ENCODE data around the gene ATG16L1. TPM values are rescaled to one million over a fixed set of nuclear protein-coding genes. Genes with fewer than 3 reads are reported as not detected.

The ATG16L1 gene
- total RNA-seq = 100 to 1,000 TPM; 106 to 142 (median 117) TPM
- total RNA-seq (2013) = 61.8 TPM

DNA sequence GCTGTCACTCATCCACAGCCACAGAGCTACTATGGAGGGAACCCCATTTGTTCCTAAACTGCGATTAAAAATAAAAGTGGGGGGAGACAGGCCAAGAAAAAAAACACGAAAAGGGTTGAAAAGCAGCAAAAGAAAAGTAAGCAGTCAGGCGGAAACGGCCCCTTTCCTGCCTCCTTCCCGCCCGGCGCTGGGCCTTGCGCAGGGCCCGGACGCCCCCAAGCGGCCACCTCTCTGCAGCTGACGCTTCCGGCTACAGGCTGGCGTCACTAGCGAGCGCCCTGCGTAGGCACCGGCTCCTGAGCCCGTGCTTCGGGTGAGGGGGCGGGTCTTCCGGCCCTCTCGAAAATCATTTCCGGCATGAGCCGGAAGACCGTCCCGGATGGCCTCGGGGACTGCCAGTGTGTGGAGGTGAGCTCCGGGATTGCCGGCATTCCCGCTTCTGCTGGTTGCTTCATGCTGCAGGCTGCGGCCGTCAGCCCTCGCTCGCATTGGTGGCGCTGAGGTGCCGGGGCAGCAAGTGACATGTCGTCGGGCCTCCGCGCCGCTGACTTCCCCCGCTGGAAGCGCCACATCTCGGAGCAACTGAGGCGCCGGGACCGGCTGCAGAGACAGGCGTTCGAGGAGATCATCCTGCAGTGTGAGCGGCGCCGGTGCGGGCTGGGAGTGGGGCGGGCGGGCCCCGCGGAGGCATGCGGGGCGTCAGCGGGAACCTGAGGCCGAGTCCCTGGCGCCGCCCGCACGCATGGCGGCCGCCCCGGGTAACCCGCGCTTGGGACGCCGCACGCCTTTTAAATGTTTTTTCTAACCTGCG lies at the start of gene ATG16L1:
ATG16L1 (plus strand) TSS at position 368 of the 811 bp plus-strand sequence; CDS start at position 523, 155 bp downstream.
- DNase-seq (peak; percentile 94 to 98), ATAC-seq (peak; percentile 97 to 100 (median 98))
- Mint-ChIP-seq H3K4me1 (peaks cover 45 to 56% of the 10 kb centered on the region in 2 donors), H3K27me3 (ENCODE audit: low read depth in 2 of 2) (no peaks in the 10 kb centered on the region), H3K36me3 (no peaks in the 10 kb centered on the region), H3K4me3 (peak within 1 kb of the TSS; percentile 96), H3K27ac (peak within 1 kb of the TSS; percentile 93 to 94), H3K9me3 (no peaks in the 10 kb centered on the region)
- TF ChIP-seq, protein P1, sequence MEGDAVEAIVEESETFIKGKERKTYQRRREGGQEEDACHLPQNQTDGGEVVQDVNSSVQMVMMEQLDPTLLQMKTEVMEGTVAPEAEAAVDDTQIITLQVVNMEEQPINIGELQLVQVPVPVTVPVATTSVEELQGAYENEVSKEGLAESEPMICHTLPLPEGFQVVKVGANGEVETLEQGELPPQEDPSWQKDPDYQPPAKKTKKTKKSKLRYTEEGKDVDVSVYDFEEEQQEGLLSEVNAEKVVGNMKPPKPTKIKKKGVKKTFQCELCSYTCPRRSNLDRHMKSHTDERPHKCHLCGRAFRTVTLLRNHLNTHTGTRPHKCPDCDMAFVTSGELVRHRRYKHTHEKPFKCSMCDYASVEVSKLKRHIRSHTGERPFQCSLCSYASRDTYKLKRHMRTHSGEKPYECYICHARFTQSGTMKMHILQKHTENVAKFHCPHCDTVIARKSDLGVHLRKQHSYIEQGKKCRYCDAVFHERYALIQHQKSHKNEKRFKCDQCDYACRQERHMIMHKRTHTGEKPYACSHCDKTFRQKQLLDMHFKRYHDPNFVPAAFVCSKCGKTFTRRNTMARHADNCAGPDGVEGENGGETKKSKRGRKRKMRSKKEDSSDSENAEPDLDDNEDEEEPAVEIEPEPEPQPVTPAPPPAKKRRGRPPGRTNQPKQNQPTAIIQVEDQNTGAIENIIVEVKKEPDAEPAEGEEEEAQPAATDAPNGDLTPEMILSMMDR (IDR thresholded peaks at IDR 0.05) = peak; percentile 91
- H3K36me3 ChIP-seq (ENCODE audit: control insufficient read depth, insufficient read depth, low read length) = peaks cover 20% of the 10 kb centered on the region
- H3K4me1 ChIP-seq (ENCODE audit: control insufficient read depth, insufficient read depth, low read length) = peaks cover 32% of the 10 kb centered on the region
- H3K27ac ChIP-seq (ENCODE audit: low read length) = peak within 1 kb of the TSS; percentile 73
- under 1% methylated on average over 75 of the region's 75 CpGs for WGBS (ENCODE audit: insufficient coverage)
- H3K9me3 ChIP-seq (ENCODE audit: control insufficient read depth, insufficient read depth, low read length) = no peaks in the 10 kb centered on the region
- intact Hi-C loops (cut with micrococcal nuclease) = loop anchor here (1.0 to 5.0 kb wide), 5 partner anchors 106 to 645 kb away; partner anchors contain the start of gene INPP5D
- H3K4me3 ChIP-seq (ENCODE audit: low read length) = peak within 1 kb of the TSS; percentile 74
- no peaks in the 10 kb centered on the region for H3K27me3 ChIP-seq (ENCODE audit: control insufficient read depth, insufficient read depth, low read length)

DNA sequence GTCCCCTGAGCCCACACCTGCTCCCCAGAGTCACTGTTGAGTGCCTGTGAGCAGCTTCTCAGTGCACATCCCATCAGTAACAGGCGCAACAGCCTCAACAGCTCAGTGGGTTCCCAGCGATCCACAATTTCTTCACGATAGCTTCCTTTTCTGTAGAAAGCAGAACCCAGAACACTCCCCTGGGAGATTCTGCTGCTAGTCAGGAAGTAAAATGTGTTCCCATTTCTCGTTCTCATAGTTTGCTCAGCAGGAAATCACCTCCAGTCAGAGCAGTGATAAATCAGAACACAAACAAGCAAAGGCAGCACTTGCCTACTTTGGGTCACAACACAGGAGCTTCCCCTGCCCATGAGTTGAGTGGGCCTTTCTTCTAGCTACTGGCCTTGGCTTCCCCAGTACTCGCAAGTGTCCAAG lies 48.9 kb upstream of the ATG16L1 start:
- H3K4me3 ChIP-seq (ENCODE audit: low read length) = no peak overlapping the region
- peak overlapping the region; percentile 29 for H3K27ac ChIP-seq (ENCODE audit: low read length)
- intact Hi-C loops (cut with micrococcal nuclease) = no loop called here
- H3K4me1 Mint-ChIP-seq = peaks cover 14 to 27% of the 10 kb centered on the region in 2 donors
- ATAC-seq (no peak), DNase-seq (no peak)
- WGBS (ENCODE audit: insufficient coverage) = 65% methylated on average over 5 of the region's 5 CpGs
- peaks cover 25% of the 10 kb centered on the region for H3K4me1 ChIP-seq (ENCODE audit: control insufficient read depth, insufficient read depth, low read length)
- no peaks in the 10 kb centered on the region for H3K9me3 ChIP-seq (ENCODE audit: control insufficient read depth, insufficient read depth, low read length)
- H3K4me3 Mint-ChIP-seq = no peak overlapping the region
- H3K36me3 Mint-ChIP-seq = peaks cover 8% of the 10 kb centered on the region
- H3K27me3 Mint-ChIP-seq (ENCODE audit: low read depth in 2 of 2) = no peaks in the 10 kb centered on the region
- H3K9me3 Mint-ChIP-seq = no peaks in the 10 kb centered on the region
- H3K27ac Mint-ChIP-seq = peak overlapping the region; percentile 69 to 73
- no peaks in the 10 kb centered on the region for H3K27me3 ChIP-seq (ENCODE audit: control insufficient read depth, insufficient read depth, low read length)
- TF ChIP-seq, protein P1 (IDR thresholded peaks at IDR 0.05) = no peak
- H3K36me3 ChIP-seq (ENCODE audit: control insufficient read depth, insufficient read depth, low read length) = peaks cover 77% of the 10 kb centered on the region

GRCh38 chr2:233203060-233203459 lies 48.4 kb upstream of the ATG16L1 start:
- ATAC-seq (no peak), DNase-seq (no peak)
- Histone ChIP-seq H3K36me3 (ENCODE audit: control insufficient read depth, insufficient read depth, low read length) (peaks cover 76% of the 10 kb centered on the region), H3K4me1 (ENCODE audit: control insufficient read depth, insufficient read depth, low read length) (peaks cover 30% of the 10 kb centered on the region), H3K27ac (ENCODE audit: low read length) (peak overlapping the region; percentile 29), H3K4me3 (ENCODE audit: low read length) (no peak overlapping the region), H3K27me3 (ENCODE audit: control insufficient read depth, insufficient read depth, low read length) (no peaks in the 10 kb centered on the region), H3K9me3 (ENCODE audit: control insufficient read depth, insufficient read depth, low read length) (no peaks in the 10 kb centered on the region)
- peaks cover 8% of the 10 kb centered on the region for H3K36me3 Mint-ChIP-seq
- intact Hi-C loops (cut with micrococcal nuclease) = no loop called here
- peaks cover 17 to 32% of the 10 kb centered on the region in 2 donors for H3K4me1 Mint-ChIP-seq
- WGBS (ENCODE audit: insufficient coverage) = 96% methylated on average over 5 of the region's 5 CpGs
- peak overlapping the region; percentile 69 to 73 for H3K27ac Mint-ChIP-seq
- TF ChIP-seq, protein P1 (IDR thresholded peaks at IDR 0.05) = no peak
- H3K9me3 Mint-ChIP-seq = no peaks in the 10 kb centered on the region
- H3K27me3 Mint-ChIP-seq (ENCODE audit: low read depth in 2 of 2) = no peaks in the 10 kb centered on the region
- no peak overlapping the region for H3K4me3 Mint-ChIP-seq

All from natural killer cell (primary cell).